ENCODE results near the gene PHIP.
"Not testable (repeated sequence)": the region's sequence is repeated elsewhere in the genome, so short reads cannot be mapped to it uniquely, and the experiment has no call there.

PHIP gene

DNA sequence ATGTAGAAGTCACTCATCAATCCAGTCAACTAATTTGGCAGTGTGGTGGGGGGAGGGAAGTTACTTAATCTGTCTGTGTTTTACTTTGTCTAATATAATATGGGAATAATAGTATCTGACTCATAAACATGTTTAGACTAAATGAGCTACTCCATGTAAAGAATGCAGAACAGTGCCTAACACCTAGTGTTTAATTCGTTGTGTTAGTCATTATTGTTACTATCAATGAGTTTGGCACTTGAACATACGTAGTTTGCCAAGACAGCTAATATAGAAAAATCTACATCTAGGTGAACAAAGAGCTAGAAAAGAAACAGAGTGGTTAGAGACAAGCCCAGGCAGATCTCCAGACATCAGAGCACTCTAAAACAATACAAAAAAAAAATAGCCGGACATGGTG lies 161.6 kb downstream of the PHIP start:
- DNase-seq, result no peak

DNA sequence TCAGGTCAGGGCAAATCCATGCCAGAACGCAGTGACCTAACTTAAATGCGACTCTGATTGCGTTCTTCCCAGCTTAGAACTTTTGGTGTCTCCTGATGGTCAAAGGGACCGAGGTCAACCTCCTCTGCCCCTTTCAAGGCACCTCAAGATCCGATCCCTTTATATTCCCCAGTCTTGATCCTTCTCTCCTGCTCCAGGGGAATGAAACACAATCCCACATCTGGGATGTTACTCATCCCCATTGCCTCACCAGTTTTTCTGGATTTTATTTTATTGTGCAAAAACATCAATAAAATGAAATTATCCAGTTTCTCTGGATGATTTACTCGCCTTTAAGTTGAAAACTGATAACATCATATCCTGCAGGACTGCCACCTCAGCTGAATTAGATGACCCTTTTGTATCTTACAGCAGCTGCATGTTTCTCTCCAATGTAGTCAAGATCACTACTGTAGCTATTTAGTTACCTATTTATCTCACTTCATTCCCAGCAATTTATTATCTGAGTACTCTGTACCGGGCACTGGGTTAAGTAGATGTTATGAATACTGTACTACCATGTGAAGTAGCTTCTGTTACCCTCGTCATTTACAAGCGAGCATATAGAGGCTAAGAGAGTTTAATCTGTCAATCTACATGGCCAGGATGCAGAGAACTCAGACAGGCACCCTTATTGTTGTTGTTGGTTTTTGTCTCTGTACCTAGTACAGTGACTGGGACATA lies 166.7 kb downstream of the PHIP start:
- DNase-seq, result no peak

DNA sequence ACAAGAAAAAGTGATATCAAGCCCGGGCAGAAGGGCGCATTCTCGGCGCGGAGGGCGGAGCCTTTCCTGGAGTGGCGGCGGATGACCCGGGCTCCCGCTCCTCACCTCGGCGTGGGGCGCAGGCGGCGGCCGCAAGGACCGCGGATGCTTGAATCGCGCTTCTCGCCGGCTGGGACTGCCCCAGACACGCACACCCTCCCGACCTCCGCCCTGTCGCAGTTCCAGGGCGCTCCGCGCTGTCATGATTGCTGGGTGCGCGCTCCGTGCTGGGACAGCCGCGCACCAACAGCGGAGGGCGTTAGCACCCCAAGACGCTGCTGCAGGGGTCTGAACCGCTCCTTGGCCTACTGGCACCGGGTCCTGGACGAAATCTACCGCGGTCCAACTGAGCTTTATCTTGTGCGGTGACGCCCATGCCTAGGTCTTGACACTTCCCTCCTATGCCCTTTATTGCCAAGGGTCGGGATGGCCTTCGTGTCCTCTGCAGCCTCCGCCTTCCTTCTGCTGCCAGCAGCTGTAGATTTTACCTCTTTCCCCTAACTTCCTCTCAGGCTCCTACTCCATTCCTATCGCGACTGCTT lies 167.4 kb downstream of the PHIP start:
- no peak for DNase-seq

DNA sequence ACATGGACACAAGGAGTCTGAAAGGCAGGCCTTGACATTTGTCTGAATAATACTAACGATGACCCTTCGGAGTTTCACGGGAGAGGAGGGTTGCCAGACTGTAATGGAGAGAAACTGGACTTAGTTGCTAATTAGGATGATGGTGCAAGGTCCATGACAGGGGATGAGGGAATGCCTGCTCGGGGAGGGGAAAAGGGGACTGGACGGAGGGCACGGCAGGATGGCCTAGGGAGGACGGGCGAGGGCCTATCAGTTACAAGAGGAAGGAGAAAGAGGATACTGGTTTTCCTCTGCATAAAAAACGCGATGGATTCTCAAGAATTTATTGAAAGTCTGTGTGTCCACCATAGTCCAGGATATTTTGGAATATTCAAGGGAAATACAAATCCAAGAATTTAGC lies 168.0 kb downstream of the PHIP start:
- no peak for DNase-seq

DNA sequence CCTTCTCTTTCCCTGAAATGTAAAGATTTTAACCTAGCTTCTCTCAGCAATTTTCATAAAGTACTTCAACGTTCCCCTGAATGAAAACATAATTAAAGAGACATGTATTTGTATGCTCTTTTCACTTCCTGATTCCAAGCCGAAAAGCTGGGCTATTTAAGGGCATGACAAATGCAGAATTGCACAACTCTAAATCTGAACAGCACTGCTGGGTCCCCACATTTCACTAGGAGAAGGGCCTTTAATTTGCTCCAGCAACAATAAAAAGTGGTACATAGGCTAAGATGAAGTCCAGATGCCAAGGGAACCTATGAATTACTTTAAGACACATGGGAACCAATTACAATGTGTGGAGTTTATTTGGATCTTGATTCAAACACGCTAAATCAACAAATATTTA lies 168.7 kb downstream of the PHIP start:
- peak; percentile 50 for DNase-seq

DNA sequence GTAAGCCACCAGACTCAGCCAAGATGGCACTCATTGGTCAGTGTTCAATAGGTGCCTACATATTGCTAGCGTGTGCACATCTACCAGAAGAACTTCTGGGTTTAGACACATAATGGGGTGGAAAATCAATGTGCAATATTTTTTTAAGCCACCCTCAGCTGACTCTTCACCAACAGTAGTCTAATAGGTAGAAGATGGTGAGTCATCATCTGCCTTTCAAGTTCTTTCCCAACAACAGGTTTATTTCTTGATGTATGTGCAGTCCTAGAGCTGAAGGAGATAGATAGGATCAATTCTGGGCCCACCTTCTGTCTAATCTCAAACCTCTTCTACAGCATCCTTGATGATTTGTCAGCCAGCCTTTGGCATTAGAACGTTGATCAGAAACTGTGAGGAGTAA lies 169.4 kb downstream of the PHIP start:
- no peak for DNase-seq

DNA sequence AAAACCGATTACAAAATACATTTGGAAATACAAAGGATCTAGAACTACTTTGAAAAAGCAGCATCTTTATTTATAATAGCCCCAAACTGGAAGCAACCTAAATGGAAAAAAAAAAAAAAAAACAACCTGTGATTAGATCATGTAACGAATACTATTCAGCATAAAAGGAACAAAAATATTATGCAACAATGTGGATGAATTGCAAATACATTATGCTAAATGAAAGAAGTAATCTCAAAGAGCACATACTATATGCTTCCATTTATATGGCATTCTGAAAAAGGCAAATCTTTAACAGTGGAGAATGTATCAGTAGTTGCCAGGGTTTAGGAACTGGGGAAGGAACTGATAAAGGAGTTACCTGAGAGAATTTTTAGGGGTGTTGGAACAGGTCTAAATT lies 181.8 kb downstream of the PHIP start:
- peak; percentile 7 to 11 for DNase-seq

DNA sequence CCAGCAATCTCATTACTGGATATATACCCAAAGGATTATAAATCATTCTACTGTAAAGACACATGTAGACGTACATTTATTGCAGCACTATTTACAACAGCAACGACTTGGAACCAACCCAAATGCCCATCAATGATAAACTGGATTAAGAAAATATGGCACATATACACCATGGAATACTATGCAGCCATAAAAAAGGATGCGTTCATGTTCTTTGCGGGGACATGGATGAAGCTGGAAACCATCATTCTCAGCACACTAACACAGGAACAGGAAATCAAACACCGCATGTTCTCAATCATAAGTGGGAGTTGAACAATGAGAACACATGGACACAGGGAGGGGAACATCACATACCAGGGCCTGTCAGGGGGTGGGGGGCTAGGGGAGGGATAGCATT lies 188.2 kb downstream of the PHIP start:
- DNase-seq, result not testable (repeated sequence)
